ENCODE data around the gene CNTN3.
A peak's percentile ranks its signal among the peaks of the same experiment; 100 is the strongest.

Gene CNTN3

GRCh38 chr3:74646094-74646493 lies 31.6 kb upstream of the CNTN3 start:
- DNase-seq (ENCODE audit: low read depth), result no peak
- TF ChIP-seq CTCF (IDR thresholded peaks at IDR 0.05; ENCODE audit: control insufficient read depth, extremely low read depth, insufficient read depth), result no peak
- H3K4me3 ChIP-seq (ENCODE audit: low read depth, low read length), result no peak overlapping the region

- TF ChIP-seq CTCF (IDR thresholded peaks at IDR 0.05; ENCODE audit: control insufficient read depth, extremely low read depth, insufficient read depth), result no peak
- H3K4me3 ChIP-seq (ENCODE audit: low read depth, low read length), result no peak overlapping the region
- DNase-seq (ENCODE audit: low read depth), result peak; percentile 81
Observed at GRCh38 chr3:74643636-74644035, 29.2 kb upstream of the CNTN3 start.

GRCh38 chr3:74642876-74643275 lies 28.4 kb upstream of the CNTN3 start:
- no peak for TF ChIP-seq CTCF (IDR thresholded peaks at IDR 0.05; ENCODE audit: control insufficient read depth, extremely low read depth, insufficient read depth)
- H3K4me3 ChIP-seq (ENCODE audit: low read depth, low read length), result no peak overlapping the region
- DNase-seq (ENCODE audit: low read depth), result no peak

GRCh38 chr3:74640211-74640610 lies 25.8 kb upstream of the CNTN3 start:
- no peak for DNase-seq (ENCODE audit: low read depth)
- TF ChIP-seq CTCF (IDR thresholded peaks at IDR 0.05; ENCODE audit: control insufficient read depth, extremely low read depth, insufficient read depth), result no peak
- H3K4me3 ChIP-seq (ENCODE audit: low read depth, low read length), result no peak overlapping the region

GRCh38 chr3:74639681-74640080 lies 25.2 kb upstream of the CNTN3 start:
- no peak for TF ChIP-seq CTCF (IDR thresholded peaks at IDR 0.05; ENCODE audit: control insufficient read depth, extremely low read depth, insufficient read depth)
- no peak for DNase-seq (ENCODE audit: low read depth)
- H3K4me3 ChIP-seq (ENCODE audit: low read depth, low read length), result no peak overlapping the region

- TF ChIP-seq CTCF (IDR thresholded peaks at IDR 0.05; ENCODE audit: control insufficient read depth, extremely low read depth, insufficient read depth), result no peak
- DNase-seq (ENCODE audit: low read depth), result no peak
- H3K4me3 ChIP-seq (ENCODE audit: low read depth, low read length), result no peak overlapping the region
Observed at GRCh38 chr3:74636981-74637380, 22.5 kb upstream of the CNTN3 start.

- no peak for TF ChIP-seq CTCF (IDR thresholded peaks at IDR 0.05; ENCODE audit: control insufficient read depth, extremely low read depth, insufficient read depth)
- H3K4me3 ChIP-seq (ENCODE audit: low read depth, low read length), result no peak overlapping the region
- DNase-seq (ENCODE audit: low read depth), result no peak
Observed at GRCh38 chr3:74633021-74633420, 18.6 kb upstream of the CNTN3 start.

Measured in LNCaP clone FGC (cell line).